NT2/D1 (cell line): ENCODE data around the gene ERGIC1.

ENCODE experiments used
- DNase-seq: peaks from one replicate; pipeline ENCODE4 v3.0.0-alpha.2; 2011; ENCODE audit warnings: low read depth, low spot score
- H3K27me3 ChIP-seq: 2 replicates; pipeline ENCODE4 v1.6.0; 2011; ENCODE audit warnings: mild to moderate bottlenecking; ENCODE audit not compliant: insufficient read length, insufficient read depth
- H3K36me3 ChIP-seq: 2 replicates; pipeline ENCODE4 v1.6.1; 2011; ENCODE audit warnings: mild to moderate bottlenecking, low read length, mixed read lengths; ENCODE audit not compliant: insufficient read depth, insufficient read length
- H3K4me1 ChIP-seq: 2 replicates; pipeline ENCODE4 v1.5.1; 2011; ENCODE audit not compliant: insufficient read depth, insufficient read length
- H3K4me3 ChIP-seq: 2 replicates; pipeline ENCODE4 v1.5.1; 2011; ENCODE audit warnings: low read depth; ENCODE audit not compliant: insufficient read length
- H3K9ac ChIP-seq: 2 replicates; pipeline ENCODE4 v1.6.0; 2011; ENCODE audit warnings: low read depth; ENCODE audit not compliant: insufficient read length
- H3K9me3 ChIP-seq: 2 replicates; pipeline ENCODE4 v1.5.1; 2011; ENCODE audit warnings: mild to moderate bottlenecking, low read length; ENCODE audit not compliant: insufficient read depth
- SUZ12 ChIP-seq: IDR thresholded peaks from 2 replicates; pipeline ENCODE4 v1.6.1; 2011; ENCODE audit not compliant: insufficient read length, insufficient read depth; ENCODE audit errors: extremely low read depth
- YY1 ChIP-seq: IDR thresholded peaks from 2 replicates; pipeline ENCODE4 v1.6.1; 2011; ENCODE audit not compliant: insufficient read length, insufficient read depth
- ZNF274 ChIP-seq: IDR thresholded peaks from 2 replicates; pipeline ENCODE4 v1.6.1; 2011; ENCODE audit warnings: mild to moderate bottlenecking, low read depth, low read length

Gene ERGIC1

DNA sequence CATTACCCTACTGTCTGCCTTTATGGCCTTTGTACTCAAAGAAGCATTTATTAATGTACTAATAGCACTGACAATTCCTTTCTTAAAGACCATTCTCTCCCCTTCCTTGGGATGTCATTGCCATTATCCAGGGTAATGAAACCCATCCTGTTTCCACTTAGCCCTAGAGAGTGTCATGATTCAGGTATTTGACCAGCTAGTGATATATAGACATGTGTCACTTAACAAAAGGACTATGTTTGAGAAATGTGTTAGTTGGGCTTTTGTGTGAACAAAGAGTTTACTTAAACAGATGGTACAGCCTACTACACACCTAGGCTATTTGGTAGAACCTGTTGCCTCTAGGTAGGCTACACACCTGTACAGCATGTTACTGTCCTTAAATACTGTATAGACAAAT, 151.5 kb downstream of the ERGIC1 start:
- TF ChIP-seq ZNF274 (no peak), YY1 (no peak), SUZ12 (no peak)
- DNase-seq, result no peak
- Histone ChIP-seq H3K9ac (no peak overlapping the region), H3K36me3 (peaks cover 24% of the 10 kb centered on the region), H3K4me1 (no peaks in the 10 kb centered on the region), H3K9me3 (no peaks in the 10 kb centered on the region), H3K27me3 (no peaks in the 10 kb centered on the region), H3K4me3 (no peak overlapping the region)

DNA sequence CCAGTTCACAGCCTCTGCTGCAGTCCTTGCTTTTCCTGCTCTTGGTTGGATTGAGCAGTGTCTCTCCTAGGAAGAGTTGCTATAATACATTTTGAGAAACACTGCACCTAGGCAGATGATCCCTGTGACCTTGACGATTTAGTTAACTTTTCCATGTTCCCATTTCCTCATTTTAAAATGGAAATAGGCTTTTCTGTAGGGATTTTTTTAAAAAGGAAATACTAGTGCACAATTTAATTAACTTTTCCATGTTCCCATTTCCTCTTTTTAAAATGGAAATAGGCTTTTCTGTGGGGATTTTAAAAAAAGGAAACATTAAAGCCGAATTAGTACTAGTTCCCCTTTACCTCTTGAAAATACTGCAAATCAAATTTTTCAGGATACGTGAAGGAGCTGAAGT, 154.2 kb downstream of the ERGIC1 start:
- Histone ChIP-seq H3K9ac (no peak overlapping the region), H3K4me1 (no peaks in the 10 kb centered on the region), H3K9me3 (no peaks in the 10 kb centered on the region), H3K27me3 (no peaks in the 10 kb centered on the region), H3K36me3 (peaks cover 27% of the 10 kb centered on the region), H3K4me3 (no peak overlapping the region)
- DNase-seq, result no peak
- TF ChIP-seq SUZ12 (no peak), YY1 (no peak)

DNA sequence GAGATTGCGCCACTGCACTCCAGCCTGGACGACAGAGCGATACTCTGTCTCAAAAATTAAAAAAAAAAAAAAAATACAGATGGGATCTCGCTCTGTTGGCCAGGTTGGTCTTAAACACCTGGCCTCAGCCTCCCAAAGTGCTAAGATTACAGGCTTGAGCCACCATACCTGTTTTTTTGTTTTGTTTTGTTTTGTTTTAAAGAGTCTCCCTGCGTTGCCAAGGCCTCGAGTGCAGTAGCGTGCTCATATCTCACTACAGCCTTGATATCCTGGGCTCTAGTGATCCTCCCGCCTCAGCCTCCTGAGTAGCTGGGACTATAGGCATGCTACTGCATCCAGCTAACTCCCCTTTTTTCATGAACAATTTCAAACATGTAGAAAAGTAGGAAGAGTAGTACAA, 156.7 kb downstream of the ERGIC1 start:
- DNase-seq, result no peak
- Histone ChIP-seq H3K36me3 (peaks cover 45% of the 10 kb centered on the region), H3K4me1 (no peaks in the 10 kb centered on the region), H3K27me3 (no peaks in the 10 kb centered on the region), H3K9me3 (no peaks in the 10 kb centered on the region), H3K4me3 (no peak overlapping the region), H3K9ac (no peak overlapping the region)
- TF ChIP-seq SUZ12, result no peak
- no peak for TF ChIP-seq ZNF274
- no peak for TF ChIP-seq YY1

DNA sequence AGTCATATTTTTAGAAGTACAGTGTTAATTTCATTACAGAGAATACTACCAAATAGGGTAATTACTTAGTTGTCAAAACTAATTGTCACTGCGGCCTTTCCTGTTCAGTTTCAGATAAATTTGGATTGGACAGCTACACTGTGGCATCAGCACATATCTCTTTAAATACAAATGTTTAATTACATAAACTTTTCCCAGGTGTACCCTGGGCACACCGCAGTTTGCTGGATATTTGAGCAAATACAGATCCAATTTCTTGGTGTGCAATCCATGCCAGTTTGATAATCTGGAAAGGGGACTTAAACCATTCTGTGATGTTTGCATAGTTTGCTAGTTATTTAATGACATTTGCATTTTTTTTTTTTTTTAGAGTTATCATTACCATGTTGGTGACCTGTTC, 160.4 kb downstream of the ERGIC1 start:
- TF ChIP-seq YY1 (no peak), ZNF274 (no peak), SUZ12 (no peak)
- Histone ChIP-seq H3K4me1 (no peaks in the 10 kb centered on the region), H3K36me3 (peaks cover 47% of the 10 kb centered on the region), H3K9me3 (no peaks in the 10 kb centered on the region), H3K4me3 (no peak overlapping the region), H3K27me3 (no peaks in the 10 kb centered on the region), H3K9ac (no peak overlapping the region)
- no peak for DNase-seq

DNA sequence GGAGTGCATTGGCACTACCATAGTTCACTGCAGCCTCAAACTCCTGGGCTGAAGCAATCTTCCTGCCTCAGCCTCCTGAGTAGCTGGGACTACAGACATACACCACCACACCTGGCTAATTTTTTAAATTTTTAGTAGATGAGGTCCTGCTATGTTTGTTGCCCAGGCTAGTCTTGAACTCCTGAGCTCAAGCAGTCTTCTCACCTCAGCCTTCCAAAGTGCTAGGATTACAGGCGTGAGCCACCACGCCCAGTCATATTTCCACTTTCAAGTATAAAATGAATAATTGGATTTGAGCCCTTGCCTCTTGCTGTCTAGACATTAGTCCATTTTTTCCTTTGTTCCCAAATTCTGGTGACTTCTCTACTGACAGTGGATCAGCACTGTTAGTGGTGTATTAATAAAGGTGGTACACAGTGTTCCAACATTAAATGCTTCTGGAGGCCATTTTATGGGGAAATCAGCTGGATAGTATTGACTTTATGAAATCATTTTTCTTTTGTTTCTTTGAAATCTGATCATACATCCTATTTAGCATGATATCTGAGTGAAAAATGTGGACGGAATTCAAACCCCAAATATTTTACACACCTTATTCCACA, 165.4 kb downstream of the ERGIC1 start:
- no peak for DNase-seq
- no peaks in the 10 kb centered on the region for H3K9me3 ChIP-seq
- peaks cover 34% of the 10 kb centered on the region for H3K36me3 ChIP-seq
- no peaks in the 10 kb centered on the region for H3K4me1 ChIP-seq
- no peaks in the 10 kb centered on the region for H3K27me3 ChIP-seq
- H3K9ac ChIP-seq, result no peak overlapping the region
- no peak overlapping the region for H3K4me3 ChIP-seq
- no peak for TF ChIP-seq YY1
- TF ChIP-seq SUZ12, result no peak
- TF ChIP-seq ZNF274, result no peak

DNA sequence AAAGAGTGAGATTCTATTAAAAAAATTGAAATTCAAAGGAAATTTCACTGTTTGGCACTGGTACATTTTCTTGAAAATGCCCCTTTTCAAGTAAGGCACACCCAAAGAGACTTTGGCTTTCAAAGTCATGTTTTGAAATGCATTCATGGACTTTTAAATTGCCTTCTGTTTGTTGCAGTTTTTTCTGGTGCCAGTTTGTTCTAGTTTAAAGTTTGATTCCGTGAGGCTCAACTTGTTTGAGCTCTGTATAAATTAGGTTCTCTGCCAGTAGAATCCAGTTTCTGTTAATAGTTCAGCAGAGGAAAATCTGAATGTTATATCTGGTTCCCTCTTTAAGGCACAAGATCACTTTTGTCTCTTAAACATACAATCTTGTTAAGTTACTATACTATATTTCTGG, 165.9 kb downstream of the ERGIC1 start:
- H3K9ac ChIP-seq, result no peak overlapping the region

DNA sequence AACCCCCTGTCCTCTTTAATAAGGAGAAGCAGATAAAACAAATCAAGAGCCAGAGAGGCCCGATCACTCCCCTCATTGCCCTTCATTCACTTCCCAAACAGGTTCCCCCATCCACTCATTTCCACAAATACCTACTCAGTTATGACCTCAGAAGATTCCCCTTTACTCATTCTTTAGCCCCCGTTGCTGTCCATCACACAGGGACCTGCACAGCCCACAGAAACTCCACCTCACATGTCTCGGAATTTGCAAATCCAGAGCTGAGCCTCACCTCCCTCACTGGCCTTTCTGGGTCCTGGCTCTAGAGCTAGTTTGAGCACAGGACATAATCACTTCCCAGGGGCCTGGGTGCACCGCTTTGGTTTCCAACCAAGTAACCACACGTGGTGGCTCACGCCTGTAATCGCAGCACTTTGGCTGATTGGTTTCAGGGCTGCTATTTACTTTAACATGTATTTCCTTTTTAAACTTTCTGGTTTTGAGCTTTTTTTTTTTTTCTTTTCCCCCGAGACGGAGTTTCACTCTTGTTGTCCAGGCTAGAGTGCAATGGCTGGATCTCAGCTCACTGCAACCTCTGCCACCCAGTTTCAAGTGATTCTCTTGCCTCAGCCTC, 167.3 kb downstream of the ERGIC1 start:
- TF ChIP-seq ZNF274 (no peak), SUZ12 (no peak), YY1 (no peak)
- H3K4me3 ChIP-seq, result no peak overlapping the region
- H3K9ac ChIP-seq, result no peak overlapping the region
- no peak for DNase-seq
- H3K9me3 ChIP-seq, result no peaks in the 10 kb centered on the region
- peaks cover 17% of the 10 kb centered on the region for H3K36me3 ChIP-seq
- H3K27me3 ChIP-seq, result no peaks in the 10 kb centered on the region
- H3K4me1 ChIP-seq, result no peaks in the 10 kb centered on the region

More for the DNA sequence above, 165.9 kb downstream of the ERGIC1 start:
- Histone ChIP-seq H3K4me3 (no peak overlapping the region), H3K4me1 (no peaks in the 10 kb centered on the region), H3K27me3 (no peaks in the 10 kb centered on the region), H3K9me3 (no peaks in the 10 kb centered on the region), H3K36me3 (peaks cover 29% of the 10 kb centered on the region)
- TF ChIP-seq ZNF274 (no peak), SUZ12 (no peak), YY1 (no peak)
- no peak for DNase-seq
